ENCODE data around the gene CCDC87.
"Not testable (repeated sequence)": the region's sequence is repeated elsewhere in the genome, so short reads cannot be mapped to it uniquely, and the experiment has no call there.

CCDC87 gene

GRCh38 chr11:66616379-66617154 is 23.7 kb upstream of the CCDC87 start, which contains the start of gene RBM14:
Gene RBM14 (plus strand): TSS chr11:66616630. CDS start chr11:66616721, 91 bp downstream.
- peak; percentile 99 for DNase-seq

DNA sequence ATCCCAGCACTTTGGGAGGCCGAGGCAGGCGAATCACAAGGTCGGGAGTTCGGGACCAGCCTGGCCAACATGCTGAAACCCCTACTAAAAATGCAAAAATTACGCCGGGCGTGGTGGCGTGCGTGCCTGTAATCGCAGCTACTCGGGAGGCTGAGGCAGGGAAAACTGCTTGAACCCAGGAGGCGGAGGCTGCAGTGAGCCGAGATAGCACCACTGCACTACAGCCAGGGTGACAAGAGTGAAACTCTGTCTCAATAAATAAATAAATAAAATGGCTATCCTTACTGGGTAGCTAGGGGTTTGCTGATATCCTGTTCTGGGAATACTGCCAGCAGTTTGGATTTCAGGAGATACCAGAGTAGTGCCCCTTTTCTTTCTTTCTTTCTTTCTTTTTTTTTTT is 21.2 kb upstream of the CCDC87 start:
- no peak for DNase-seq

- no peak for DNase-seq
These were observed 19.6 kb upstream of the CCDC87 start for GRCh38 chr11:66612458-66612857.

DNA sequence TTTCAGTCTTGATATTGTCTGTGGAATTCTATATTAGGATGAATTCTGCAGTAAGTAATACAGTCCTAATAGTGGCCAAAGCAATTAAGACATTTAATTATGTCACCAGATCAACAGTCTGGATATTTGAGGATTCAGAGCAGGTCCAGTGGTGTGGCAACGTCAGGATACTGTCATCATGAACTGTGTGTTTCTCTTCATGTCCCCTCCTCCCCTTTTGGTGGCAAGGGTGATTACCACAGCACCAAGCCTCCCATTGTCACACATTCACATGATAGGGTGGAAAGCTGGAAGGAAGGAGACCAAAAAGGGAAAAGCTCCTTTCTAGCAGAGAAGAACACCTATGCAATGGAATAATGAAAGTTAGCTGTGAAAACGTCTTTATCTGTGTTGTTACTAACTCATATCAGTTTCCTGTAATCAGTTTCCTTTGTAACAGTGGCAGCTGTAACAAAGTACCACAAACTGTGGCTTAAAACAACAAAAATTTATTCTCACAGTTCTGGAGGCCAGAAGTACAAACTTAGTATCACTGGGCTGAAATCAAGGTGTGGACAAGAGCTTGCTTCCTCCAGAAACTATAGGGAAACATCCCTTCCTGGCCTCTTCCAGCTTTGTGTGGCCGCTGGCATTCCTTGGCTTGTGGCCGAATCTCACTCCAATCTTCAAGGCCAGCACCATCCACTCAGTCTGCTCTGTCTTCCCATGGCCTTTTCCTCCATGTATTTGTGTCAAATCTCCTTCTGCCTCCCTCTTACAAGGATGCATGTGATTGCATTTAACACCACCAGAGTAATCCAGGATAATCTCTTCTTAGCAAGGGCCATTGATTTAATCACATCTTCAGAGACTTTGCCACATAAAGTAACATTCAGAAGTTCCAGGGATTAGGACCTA is 17.1 kb upstream of the CCDC87 start:
- no peak for DNase-seq

- DNase-seq: peak; percentile 28
These were observed 14.4 kb upstream of the CCDC87 start for GRCh38 chr11:66607126-66607834.

DNA sequence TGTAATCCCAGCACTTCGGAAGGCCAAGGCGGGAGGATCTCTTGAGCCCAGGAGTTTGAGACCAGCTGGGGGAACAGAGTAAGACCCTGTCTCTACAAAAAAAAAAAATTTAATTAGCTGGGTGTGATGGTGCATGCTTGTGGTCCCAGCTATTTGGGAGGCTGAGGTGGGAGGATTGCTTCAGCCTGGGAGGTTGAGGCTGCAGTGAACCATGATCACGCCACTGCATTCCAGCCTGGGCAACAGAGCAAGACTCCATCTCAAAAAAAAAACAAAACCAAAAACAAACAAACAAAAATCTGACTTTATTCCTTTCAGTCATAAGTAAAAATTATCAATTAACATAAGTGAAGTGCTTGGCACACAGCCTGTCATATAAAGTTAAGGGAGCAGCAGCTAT is 13.7 kb upstream of the CCDC87 start:
- DNase-seq: not testable (repeated sequence)

DNA sequence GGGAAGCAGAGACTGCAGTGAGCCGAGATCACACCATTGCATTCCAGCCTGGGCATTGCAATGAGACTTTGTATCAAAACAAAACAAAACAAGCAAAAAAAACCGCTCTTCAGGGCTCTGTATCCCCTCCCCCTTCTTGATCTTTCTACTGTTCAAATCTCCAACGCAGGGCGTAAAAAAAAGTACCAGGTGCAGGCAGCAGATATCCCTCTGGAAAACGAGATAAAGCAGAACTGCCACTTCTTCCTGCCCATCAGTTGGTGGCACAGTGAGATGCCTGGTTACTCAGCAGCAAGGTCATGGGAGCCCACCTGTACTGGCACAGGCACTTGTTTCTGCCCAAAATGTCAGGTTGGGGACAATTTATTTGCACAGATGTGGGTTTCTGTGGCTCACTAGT is 11.3 kb upstream of the CCDC87 start:
- no peak for DNase-seq

GRCh38 chr11:66603072-66603471 is 10.2 kb upstream of the CCDC87 start:
- no peak for DNase-seq

GRCh38 chr11:66600631-66601233 is 7.9 kb upstream of the CCDC87 start:
- no peak for DNase-seq

GRCh38 chr11:66600219-66600618 is 7.4 kb upstream of the CCDC87 start:
- no peak for DNase-seq

DNA sequence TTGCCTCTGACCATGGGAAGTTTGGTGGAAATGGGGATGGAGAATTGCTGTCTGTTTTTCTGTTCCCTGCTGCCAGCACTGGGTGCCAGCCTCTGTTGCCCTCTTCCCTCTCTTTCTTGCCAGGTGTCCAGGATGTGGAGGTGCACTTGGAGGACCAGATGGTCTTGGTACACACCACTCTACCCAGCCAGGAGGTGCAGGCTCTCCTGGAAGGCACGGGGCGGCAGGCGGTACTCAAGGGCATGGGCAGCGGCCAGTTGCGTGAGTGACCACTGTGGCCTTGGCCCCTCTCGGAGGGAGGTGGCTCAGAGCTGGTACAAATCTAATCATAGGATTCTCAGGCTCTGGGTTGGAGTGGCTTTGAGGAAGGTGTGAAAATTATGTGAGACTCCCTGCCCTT is 6.1 kb upstream of the CCDC87 start:
- DNase-seq: no peak

DNA sequence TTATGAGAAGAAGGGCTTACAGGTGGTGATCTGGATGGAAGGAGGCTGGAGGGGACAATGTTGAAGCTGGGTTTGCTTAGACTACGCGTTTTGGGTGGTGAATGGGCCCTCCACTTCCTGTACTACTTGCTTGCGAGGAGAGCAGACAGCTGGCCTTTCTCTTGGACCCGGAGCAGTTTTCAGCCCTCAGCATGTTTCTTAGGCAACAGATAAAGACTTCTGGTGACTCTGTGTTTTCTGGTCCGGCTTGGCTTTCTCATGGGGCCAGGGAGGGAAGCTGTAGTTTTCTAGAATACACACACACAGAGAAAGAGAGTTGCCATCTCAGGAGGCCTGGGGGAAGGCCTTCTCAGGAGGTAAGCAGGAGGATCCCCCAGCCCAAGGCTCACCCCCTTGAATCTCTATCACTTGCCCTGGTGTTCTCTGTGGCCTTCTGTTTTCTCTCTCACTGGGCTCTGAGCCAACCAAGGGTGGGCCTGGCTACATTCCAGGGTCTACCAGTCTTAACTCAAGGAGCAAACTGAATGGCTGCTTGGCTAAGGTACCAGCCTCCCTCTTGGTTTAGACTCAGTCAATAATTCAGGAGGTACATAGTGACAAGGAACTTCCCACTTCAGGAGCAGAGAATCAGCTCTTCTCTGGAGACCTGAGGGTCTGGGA is 2.5 kb upstream of the CCDC87 start:
- DNase-seq: no peak

- no peak for DNase-seq
These were observed 787 bp upstream of the CCDC87 start for GRCh38 chr11:66593650-66594049.

DNA sequence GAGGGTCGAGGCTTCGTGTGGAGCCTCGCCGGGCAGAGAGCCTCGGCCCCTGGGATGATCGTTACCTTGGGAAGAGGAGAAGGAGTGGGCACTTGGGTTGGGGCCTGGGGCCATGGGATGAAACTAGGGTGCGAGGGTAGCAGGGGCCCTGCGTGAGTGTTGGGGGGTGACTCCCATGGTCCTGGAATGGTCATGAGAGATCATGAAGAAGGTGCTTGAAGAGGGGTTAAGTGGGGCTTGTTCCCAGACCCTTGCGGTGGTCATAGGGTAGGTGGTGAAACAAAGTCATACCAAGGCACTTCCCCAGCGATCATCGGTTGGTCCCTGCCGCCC is 406 bp upstream of the CCDC87 start:
- no peak for DNase-seq

DNA sequence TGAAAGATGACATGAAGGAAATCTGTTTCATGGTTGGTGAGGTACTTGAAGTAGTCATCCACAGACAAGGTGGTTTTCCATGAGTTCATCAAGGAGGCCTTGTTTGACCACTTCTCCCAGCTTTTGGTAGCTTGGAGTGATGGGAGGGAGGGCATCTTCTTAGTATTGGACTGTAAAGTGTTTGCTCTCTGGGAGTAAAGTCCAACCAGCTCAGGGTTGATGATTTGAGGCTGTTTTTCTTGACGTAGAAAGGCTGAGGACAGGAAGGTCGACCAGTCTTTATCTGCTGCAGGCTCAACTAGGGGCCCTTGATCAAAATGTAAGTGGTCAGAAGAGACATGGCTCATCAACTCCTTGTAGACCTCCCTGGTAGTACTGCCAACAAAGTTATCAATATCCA is 1.7 kb downstream of the CCDC87 start:
- DNase-seq: no peak

- no peak for DNase-seq
These were observed 2.7 kb downstream of the CCDC87 start for GRCh38 chr11:66589996-66590675.

DNA sequence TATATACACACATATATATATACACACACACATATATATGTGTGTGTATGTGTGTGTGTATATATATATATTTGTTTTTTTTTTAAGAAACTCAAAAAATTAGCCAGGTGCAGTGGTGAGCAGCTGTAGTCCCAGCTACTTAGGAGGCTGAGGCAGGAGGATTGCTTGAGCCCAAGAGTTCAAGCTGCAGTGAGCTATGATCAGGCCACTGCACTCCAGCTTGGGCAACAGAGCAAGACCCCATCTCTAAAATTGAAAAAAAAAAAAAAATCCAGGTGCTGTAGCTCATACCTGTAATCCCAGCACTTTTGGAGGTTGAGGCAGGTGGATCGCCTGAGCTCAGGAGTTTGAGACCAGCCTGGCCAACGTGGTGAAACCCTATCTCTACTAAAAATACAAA is 3.5 kb downstream of the CCDC87 start:
- not testable (repeated sequence) for DNase-seq

GRCh38 chr11:66586136-66586535 is 6.7 kb downstream of the CCDC87 start:
- no peak for DNase-seq

DNA sequence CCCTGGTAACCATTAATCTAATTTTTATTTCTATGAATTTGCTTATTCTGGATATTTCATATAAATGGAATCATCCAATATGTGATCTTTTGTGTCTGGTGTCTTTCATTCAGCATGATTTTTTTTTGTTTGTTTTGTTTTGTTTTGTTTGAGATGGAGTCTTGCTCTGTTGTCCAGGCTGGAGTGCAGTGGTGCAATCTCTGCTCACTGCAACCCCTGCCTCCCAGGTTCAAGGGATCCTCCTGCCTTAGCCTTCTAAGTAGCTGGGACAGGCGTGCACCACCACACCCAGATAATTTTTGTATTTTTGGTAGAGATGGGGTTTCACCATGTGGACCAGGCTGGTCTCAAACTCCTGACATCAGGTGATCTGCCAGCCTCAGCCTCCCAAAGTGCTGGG is 7.4 kb downstream of the CCDC87 start:
- DNase-seq: not testable (repeated sequence)

GRCh38 chr11:66582565-66583147 is 10.2 kb downstream of the CCDC87 start:
- DNase-seq: not testable (repeated sequence)

DNA sequence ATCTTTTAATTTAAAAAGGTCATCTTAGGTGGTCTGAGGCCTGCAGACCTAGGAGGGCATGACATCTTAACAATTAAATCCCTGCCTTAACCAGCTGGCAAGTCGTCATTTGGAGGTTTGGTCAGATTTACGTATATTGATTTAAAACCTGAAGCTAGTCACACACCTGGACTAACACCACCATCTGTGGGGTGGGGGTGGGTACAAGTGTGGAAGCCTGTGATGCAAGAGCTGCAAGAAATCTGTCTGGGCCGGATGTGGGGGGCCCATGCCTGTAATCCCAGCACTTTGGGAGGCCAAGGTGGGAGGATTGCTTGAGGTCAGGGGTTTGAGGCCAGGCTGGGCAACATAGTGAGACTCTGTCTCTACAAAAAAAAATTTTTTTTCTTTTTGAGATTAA is 11.6 kb downstream of the CCDC87 start:
- no peak for DNase-seq

DNA sequence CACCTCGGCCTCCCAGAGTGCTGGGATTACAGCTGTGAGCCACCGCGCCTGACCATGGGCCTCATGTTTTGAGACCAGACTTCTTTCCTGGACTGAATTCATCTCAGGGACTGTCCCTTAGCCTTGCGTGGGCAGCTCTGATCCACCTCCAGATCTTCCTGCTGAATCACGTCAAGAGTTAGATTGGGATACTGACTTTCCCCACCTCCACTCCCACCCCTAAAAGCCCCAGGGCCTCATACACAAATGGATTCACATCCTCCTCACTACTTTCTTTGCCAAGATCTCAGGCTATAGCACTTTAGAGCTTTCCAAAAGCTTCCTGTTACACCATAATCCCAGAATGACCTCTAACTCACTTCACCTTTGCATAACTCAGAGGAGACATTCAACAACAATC is 12.1 kb downstream of the CCDC87 start:
- DNase-seq: no peak

Data from CD4-positive, alpha-beta T cell treated with Interleukin-15 for 1 hour (primary cell).